DMS79 (cell line): Measurements from ENCODE around the gene AFF3.
"Not testable (repeated sequence)": the region's sequence is repeated elsewhere in the genome, so short reads cannot be mapped to it uniquely, and the experiment has no call there.

Experiments used
- DNase-seq: peaks from one replicate; lab custom pipeline; 2025; lab: John Stamatoyannopoulos, UW

The AFF3 gene

DNA sequence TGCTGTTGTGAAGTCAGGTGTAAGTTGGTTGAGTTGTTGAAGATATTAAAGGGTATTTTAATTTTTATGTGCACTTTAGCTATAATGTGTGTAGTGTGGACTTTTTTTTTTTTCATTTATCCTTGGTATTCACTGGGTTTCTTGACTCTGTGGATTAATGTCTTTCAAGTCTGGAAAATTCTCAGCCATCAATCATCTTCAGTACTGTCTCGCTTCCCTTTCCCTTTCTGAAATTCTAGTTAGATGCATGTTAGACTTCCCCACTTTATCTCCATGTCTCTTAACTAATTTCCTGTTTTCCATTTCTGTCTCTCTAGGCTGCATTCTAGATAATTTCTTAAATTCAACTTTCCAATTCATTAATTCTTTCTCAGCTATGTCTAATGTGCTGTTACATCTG lies 404.9 kb downstream of the AFF3 start:
- no peak for DNase-seq

DNA sequence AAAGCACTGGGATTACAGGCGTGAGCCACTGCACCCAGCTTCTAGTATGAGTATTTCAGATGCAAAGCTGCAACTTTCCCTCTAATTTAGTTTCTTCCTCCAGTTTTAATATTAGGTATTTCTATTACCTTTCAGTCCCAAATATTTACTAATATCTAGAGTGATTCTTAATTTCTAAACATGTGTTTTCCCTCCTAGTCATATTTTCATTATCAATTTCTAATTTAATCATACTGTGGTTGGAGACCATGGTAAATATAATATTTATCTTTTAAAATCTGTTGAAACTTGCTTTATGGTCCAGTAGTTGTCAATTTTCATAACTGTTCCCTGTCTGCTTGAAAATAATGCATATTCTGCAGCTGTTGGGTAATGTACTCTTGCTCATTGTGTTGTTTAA lies 406.6 kb downstream of the AFF3 start:
- no peak for DNase-seq

DNA sequence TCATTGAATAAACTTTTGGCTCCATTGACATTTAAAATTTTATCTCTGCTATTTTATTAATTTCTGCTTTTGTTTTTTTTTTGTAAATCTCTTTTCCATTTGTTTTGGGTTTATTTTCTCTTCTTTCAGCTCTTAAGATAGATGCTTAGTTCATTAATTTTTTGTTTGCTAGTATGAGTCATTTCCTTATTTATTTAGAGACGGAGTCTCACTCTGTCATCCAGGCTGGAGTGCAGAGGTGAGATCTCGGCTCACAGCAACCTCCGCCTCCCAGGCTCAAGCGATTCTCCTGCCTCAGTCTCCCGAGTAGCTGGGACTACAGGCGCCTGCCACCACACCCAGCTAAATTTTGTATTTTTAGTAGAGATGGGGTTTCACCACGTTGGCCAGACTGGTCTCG lies 407.1 kb downstream of the AFF3 start:
- not testable (repeated sequence) for DNase-seq

DNA sequence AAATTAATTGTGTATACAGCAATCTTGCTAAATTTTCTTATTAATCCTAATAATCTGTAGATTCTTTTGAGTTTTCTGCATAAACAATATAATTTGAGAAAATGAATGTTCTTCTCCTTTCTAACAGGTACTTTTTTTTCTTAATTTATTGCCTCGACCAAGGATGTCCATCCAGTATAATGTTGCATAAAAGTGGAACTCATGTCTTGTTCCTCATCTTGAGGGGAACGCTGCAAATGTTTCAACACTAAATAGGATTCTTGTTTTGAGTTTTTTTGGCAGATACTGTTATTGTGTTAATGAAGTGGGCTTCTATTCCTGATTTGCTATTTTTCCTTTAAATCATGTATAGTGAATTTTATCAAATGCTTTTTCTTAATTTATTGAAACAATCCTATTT lies 408.2 kb downstream of the AFF3 start:
- DNase-seq, result no peak

DNA sequence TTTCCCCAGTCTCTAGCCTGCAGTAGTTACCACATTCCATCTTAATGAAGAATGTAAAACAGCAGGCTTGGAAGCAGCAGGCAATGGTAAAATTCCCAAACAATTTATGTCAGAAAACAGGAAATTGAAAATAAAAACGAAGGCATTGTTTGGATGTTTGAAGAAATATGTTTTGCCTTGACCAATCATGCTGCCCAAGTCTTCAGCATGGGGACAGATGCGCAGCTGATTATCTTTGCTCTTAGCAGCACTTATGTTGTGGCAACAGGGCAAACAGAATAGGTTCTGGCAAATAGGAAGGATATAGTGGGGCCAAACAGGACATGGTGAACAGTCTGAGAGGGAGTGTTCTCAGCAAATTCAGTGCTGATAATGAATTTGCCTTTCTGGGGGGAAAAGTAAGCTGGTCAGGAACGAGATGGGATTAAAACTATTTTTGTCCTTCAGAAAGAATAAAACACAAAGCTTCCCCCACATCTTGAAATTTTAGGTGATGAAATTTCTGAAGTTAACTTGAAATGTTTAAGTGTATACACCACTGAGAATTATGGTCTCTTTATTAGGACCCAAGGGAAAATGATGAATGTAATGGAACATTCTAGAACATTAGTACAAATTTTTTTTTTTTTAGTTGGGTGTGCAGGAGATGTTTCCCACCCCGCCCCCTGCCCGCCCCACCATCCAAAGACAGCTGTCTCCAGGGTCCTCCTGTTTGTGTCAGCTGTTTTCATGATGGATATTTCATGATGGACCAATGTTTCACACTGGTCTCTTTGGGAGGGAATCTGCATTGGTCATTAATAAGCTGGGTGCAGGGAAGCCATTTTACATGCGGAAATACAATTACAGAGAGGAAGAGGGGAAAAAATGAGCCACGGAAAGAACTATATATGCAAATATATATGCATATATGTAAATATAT lies 413.0 kb downstream of the AFF3 start:
- no peak for DNase-seq

DNA sequence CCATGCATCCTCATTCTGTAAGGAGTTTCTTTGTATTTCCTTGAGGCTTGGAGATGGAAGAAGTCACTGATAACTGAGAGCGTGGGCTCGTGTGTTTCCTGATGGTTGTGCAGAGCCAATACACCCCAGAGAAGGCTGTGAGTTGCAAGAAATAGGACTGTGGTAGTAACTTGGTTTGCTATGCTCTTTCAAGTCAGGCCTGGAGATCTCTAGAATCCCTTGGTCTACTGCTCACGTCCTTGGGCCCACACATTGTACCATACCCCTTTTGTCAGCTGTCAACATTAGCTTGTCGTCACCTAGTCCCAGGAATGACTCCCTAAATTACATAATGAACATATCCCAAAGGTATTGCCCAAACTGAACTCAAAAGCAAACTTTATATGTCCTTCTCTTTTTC lies 414.2 kb downstream of the AFF3 start:
- no peak for DNase-seq

DNA sequence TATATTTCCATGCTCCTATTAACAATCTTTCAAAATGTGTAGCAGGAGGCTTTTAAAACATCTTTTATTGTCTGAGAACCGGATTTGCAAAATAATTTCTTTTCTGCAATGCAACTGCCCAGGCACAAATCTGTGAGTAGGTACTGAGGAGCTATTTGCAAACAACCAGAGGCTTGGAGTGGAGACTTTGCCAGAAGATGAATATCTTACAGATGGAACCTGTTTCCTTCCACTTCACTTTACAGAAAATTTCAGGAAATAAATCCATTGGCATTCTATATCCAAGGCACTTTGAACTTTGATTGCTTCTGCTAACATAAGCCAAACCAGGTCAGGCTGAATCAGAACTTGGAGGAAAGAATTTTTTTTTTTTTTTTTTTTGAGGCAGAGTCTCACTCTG lies 415.2 kb downstream of the AFF3 start:
- no peak for DNase-seq

DNA sequence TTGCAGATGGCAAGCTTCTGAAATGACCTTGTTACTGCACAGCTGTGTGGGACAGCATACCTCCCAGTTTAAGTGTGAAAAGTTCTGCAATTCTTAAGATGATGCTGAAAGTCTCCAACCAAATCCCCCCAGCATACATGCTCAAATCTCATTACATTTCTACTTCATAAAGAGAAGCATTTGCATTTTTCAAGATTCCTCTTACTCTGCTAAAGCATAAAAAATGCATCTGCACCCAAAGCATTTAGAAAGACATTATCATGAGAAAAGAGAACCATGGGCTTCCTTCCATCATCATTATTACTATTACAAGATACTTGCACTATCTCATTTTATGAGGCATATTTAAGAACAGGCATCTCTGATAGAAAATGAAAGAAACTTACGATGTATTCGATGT lies 415.7 kb downstream of the AFF3 start:
- DNase-seq, result no peak

DNA sequence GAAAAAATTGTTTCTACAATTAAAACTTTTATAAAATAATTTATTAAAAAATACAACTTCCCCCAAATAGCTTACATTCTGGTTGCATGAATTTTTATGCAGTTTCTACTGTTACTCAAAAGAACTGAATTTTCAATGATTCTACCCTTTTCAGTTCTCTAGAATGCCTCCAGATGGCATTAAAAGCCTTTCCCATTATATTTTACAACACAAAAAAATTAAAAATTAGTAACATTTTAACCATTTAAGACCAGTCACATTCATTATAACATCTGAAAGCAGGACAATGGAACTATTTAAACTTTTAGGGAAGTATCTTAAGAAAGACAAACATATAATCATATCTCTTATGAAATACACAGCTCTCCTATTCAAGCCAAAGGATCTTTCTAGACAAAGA lies 416.6 kb downstream of the AFF3 start:
- DNase-seq, result no peak

DNA sequence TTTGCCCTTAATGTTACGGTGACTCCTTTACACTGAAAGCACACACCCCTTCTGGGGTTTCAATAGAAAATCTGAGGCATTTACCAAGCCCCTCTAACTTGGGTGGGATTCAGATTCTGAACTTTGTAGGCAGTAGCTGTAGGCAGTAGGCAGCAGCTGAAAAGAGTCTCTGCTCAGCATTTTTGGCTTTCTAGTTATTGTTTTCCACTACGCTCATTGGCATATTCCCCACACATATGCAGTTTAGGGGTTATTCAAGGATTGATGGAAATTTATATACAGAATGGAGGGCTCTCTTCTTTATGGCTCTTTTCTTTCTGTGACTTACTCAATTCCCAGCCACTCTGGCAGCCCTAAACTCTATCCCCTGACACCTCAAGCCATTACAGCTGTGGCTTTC lies 419.9 kb downstream of the AFF3 start:
- no peak for DNase-seq

DNA sequence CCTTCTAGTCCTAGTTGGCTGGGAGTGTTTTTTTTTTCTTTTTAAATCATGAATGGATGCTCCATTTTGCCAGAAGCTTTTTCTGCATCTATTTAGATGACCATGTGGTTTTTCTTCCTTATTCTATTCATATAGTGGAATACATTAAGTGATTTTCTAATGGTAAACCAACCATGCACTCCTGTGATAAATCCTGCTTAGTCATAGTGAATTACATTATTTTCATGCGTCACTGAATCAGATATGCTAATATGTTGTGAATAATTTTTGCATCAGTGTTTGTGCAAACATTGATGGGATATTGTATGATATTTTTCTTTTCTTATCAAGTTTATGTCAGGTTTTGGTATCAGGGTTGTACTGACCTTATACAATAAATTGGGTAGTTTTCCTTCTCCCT lies 423.3 kb downstream of the AFF3 start:
- no peak for DNase-seq

DNA sequence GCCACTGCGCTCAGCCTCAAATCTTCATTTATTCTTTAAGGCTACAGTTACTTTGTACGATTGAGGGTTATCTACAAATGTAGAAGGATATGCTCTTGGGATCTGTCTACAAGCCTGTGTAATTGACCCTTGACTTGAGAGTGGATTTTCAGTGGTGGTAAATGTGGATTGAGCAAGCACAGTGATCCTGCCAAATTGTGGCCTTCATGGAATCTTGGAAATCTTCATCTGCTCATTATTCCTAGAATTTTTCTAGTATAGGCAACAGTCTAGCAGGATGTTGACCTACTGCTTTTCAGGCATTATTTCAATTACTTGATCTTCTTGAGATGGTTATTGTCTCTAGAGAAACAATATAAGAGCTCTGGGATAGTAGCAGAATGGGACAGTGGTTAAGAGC lies 426.4 kb downstream of the AFF3 start:
- no peak for DNase-seq

DNA sequence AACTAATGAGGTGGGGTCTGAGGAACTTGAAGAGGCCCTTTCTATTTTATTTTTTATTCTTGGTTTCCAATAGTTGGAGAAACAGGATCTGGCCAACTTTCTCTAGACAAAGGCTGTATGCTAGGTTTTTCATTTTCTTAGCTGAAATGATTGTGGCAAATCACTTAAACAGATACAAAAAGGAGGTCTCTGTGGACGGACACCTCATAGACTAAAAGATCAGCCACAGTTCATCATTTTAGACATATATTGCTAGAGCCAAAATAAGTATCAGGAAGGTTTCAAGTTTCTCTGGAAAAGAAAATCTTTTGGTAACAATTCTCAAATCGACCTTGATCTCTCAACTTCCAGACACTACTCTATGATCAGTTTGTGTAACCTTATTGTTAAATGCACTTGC lies 428.0 kb downstream of the AFF3 start:
- DNase-seq, result no peak

DNA sequence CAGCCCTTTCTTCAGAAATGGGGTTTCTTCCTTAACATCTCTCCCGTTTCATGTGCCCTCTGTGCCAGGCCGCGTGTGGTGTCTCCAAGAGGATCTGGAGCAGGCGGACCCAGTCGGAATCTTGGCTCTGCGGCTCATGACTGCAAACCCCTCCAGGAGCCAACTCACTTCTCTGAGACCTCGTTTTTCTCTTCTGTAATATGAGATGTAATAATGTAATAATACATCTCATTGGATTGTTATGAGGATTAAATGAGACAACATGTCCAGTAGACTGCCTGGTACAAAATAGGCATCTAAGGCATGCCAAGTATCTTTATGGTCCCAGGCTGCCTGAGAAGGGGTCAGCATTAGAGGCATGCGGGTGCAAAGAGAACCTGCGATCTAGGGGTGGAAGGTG lies 431.2 kb downstream of the AFF3 start:
- DNase-seq, result no peak

DNA sequence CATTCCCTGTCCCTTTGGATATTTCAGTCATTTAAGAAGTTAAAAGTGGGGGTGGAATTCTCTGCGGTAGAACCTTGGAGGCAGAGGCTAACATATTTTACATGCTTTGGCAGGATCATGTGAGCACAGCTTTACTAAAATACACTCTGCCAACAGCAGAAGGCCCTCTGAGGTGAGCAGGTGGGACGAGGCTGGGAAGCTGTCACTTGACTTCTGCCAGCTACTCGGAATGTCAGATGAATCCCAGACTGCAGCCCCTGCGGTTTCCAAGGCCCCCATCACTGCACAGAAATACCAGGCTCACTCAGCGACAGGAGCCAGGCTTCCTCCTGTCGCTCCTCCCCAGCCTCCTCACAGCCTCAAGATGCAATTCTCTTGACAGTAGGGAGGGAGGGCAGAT lies 431.7 kb downstream of the AFF3 start:
- DNase-seq, result no peak

DNA sequence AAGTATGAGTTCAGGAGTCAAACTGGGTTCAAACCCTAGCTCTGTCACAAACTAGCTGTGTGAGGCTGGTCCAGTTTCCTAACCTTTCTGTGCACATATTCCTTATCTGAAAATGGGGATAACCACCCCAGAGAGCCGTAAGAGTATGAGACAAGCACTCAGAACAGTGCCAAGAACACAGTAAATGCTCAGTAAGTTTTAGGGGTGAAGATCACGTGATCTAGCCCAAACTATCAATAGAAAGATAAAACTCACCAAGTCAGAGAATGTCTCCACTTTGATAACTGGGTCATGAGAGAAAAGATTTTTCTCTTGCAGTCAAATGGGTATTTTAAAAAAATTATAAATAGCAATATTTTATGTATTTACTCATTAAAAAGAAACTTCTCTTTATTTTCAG lies 433.2 kb downstream of the AFF3 start:
- DNase-seq, result no peak

DNA sequence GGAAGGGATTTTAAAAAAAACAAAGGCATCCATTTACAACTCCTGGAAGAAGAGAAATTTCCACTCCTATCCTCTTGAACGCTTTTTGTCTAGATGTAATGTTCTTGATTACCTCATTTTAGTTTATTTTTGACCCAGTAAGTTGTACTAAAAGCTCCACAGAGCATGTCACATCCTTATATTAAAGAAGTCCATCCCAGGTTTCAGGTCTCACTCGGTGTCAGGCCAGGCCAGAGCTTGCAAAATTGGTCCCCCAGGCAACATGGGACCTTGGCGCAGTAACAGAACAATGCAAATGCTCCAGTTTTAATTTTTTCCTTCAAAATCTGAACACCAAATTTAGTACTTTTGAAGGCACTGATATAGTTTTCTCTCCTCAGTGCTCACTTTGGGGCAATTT lies 434.2 kb downstream of the AFF3 start:
- no peak for DNase-seq

DNA sequence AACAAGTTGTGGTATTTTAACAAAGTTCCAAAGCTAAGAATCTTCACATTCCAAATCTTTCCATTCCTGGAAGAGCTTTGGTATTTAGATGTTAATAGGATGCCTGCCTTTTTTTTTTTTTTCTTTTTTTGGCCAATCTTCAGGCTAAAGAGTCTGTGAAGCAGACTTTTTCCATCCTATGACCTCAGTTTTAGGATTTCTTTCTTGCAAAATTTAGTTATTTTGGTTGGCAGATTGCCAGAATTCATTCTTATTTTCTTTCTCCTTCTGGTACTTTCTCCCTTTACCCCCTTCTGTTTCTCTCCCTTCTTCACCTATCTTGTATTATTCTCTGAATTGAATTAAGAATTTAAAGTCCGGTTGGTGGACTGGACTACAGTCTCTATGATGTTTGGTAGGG lies 434.8 kb downstream of the AFF3 start:
- DNase-seq, result no peak

DNA sequence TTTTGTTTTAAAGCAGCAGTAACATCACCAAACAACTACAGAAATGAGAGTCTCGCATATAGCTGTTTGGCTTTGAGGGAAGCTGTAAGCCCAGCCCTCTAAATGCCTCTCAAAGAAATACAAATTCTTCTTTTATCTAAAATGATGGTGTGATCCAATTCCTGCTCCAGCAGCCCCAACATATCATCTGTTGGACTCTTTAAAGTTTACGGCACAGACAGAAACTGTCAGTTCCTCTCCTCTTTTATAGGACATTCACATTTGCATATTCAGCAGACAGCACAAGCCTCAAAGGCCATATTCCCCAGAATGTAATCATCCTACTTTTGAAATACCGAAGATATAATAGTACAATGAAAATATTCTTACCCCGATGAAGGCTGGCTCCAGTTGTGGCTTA lies 435.7 kb downstream of the AFF3 start:
- DNase-seq, result no peak

DNA sequence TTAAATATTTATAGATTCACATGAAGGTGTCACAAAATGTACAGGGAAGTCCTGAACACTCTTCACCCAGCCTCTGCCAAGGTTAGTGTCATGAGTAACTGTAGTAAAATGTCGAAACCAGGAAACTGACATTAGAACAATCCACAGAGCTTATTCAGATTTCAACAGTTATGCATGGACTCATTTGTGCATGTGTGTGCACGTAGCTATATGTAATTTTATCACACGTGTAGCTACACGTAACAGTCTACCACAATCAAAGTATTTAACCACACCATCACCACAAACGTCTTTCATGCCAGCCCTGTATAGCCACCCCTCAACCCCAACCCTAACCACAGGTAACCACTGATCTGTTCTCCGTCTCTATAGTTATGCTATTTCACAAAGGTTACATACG lies 440.9 kb downstream of the AFF3 start:
- no peak for DNase-seq

DNA sequence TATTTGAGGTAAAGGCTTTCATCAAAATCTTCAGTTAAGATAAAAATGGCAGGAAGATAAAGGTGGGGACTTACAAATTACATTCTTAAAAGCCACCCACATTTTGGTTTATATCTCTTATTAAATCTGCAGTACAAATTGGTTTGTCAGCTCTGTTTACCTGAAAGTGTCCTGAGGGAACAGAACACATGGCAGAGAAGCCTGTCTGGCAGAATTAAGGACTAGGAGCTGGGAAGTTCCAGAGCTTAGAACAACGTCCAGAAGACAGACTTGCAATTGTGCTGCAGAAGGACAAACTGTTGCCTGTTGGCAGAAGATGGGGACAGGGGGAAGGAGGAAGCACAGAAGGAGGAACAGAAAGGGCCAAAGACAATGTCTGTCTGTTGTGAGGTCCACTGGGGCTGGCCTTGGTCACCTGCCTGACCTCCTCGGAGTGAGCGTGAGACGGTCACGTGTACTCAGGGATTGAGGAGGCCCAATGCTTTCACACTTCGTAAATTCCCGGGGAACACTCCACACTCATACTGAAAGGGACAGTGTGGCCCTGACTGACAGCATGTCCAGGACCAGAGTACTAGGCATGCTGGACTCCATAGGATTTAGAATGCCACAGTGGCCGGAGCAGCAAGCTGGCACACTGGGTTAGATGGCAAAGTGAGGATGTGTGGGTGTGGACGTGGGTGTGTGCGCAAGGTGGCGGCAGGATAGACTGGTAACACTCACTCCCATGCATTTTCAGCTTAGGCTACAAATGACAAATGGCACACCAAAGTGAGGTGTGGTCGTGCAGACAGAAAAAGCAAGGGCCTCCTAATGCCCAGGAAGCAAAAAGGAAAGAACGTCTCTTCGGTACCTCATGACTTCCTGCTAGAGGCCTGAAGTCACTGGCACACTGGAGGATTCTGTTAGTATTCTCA lies 441.6 kb downstream of the AFF3 start:
- DNase-seq, result no peak

DNA sequence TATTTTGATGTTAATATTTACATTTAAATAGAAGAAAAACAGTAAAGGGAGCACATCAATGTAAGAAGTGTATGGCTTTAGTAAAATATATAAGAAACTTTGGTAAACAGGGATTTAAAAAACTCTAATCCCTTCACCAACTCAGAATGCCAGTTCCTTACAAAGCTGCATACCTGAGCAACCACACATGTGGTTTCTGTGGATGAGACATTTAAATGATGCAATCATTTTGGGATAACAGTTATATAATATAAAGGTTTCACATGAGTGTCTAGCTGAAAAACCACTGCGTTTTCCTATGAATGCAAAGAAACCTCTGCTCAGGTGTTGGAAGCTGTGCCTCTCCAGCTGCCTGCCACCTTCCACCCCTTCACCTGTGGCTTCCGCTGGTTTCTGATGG lies 443.5 kb downstream of the AFF3 start:
- no peak for DNase-seq
